Adipose tissue (tissue), 3 donors: ENCODE measurements around the gene TM2D1. TPM values are rescaled to one million over a fixed set of nuclear protein-coding genes. Genes with fewer than 3 reads are reported as not detected.

Experiments used
- H3K27ac ChIP-seq: one replicate; pipeline ENCODE4 v1.5.1; 2013; ENCODE audit warnings: low read depth, low read length
- WGBS, 3 donors: extraction: QIAGEN DNeasy Blood & Tissue Kit; methylation state at CpG; one replicate each; pipeline ENCODE4 v1.1.7; 2013; 5-methylcytosine and 5-hydroxymethylcytosine counted together
- polyA plus RNA-seq, 3 donors: library from polyadenylated mRNA; stranded (reverse); fragments of 200-250 nt; gene quantifications; one replicate each; pipeline ENCODE4 v1.2.3, GENCODE V29; 2013
- donor health status: healthy with polysubstance abuse.
- donor health status: Bipolar disorder and iron deficiency.
- donor health status: healthy.

Gene TM2D1
- polyA plus RNA-seq, 3 donors = 18.4 to 29.0 (median 26.1) TPM

GRCh38 chr1:61631436-61631835 is 93.5 kb downstream of the TM2D1 start:
- WGBS, 3 donors = 88 to 97% (median 92%) methylated on average over 1 of the region's 1 CpG
- H3K27ac ChIP-seq = no peak overlapping the region

Other genes with a start within 250 kb of the TM2D1 start
- 1 to 10 TPM; 2.6 to 9.8 (median 2.9) TPM for gene PATJ, start 17.3 kb upstream of the TM2D1 start, polyA plus RNA-seq